SIG-M5 (cell line): ENCODE results near the gene FRK.
"Not testable (repeated sequence)": the region's sequence is repeated elsewhere in the genome, so short reads cannot be mapped to it uniquely, and the experiment has no call there.

Experiments used
- DNase-seq: peaks from one replicate; lab custom pipeline; 2025; lab: John Stamatoyannopoulos, UW

Gene FRK

DNA sequence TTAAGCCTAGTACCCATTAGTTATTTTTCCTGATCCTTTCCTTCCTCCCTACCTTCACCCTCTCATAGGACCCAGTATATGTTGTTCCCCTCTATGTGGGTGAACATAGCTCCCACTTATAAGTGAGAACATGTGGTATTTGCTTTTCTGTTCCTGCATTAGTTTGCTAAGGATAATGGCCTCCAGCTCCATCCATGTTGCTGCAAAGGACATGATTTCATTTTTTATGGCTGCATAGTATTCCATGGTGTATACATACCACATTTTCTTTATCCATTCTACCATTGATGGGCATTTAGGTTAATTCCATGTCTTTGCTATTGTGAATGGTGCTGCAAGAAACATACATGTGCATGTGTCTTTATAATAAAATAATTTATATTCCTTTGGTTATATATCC is 115.9 kb downstream of the FRK start:
- DNase-seq: not testable (repeated sequence)

DNA sequence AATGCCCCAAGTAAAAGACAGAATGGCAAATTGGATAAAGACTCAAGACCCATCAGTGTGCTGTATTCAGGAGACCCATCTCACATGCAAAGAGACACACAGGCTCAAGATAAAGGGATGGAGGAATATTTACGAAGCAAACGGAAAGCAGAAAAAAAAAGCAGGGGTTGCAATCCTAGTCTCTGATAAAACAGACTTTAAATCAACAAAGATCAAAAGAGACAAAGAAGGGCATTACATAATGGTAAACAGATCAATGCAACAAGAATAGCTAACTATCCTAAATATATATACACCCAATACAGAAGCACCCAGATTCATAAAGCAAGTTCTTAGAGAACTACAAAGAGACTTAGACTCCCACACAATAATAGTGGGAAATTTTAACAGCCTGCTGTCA is 123.2 kb downstream of the FRK start:
- not testable (repeated sequence) for DNase-seq

DNA sequence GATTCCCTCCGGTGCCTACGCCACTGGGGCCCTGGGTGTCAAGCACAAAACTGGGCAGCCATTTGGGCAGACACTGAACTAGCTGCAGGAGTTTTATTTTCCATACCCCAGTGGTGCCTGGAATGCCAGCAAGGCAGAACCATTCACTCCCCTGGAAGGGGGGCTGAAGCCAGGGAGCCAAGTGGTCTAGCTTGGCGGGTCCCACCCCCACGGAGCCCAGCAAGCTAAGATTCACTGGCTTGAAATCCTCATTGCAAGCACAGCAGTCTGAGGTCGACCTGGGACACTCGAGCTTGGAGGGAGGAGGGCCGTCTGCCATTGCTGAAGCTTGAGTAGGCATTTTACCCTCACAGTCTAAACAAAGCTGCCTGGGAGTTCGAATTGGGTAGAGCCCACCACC is 125.3 kb downstream of the FRK start:
- DNase-seq: no peak

DNA sequence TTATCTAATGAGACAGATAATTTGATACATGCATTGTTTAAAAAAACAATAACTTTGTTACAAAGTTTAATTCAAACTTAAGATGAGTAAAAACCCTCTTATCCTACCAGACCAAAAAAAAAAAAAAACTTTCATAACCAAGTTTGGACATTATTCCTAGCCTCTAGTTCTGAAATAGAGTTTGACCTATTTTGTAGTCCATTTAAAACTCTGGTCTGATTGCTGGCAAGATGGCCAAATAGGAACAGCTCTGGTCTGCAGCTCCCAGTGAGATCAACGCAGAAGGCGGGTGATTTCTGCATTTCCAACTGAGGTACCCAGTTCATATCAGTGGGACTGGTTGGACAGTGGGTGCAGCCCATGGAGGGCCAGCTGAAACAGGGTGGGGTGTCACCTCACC is 125.9 kb downstream of the FRK start:
- DNase-seq: no peak

DNA sequence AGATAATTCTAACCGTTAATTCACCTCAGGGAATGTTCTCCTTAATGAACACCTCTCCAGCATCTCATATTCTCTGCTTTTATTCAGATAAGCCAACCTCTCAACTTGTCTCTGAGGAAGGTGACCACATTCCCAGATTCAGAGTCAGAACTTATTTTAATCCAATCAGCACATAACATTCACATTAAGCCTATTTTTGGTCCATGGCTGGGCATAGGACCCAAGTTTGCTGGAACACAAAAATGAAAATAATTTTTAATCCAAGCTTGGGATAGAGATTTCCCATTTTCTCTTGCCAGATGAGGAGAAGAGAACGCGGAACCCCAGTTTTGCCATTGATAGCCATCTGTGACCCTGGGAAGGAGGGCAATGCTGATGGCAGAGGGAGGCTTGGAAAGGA is 126.5 kb downstream of the FRK start:
- no peak for DNase-seq

DNA sequence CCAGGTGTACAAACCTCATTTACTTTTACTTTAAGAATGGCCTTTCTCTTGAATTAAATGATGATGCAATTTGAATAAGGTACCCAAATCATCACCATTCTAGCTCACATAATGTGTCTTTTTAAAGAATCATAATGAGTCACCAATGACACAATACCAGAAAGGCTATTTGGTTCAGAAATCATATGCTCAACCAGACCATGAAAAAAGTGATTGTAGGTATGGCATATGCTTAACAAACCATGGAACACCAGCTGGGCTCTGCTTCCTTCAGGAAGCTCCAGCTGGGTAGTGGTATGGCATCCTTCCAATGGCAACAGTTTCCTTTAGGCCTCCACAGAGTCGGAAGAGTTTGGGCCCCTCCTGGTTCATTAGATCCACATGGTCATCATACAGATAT is 128.2 kb downstream of the FRK start:
- no peak for DNase-seq

DNA sequence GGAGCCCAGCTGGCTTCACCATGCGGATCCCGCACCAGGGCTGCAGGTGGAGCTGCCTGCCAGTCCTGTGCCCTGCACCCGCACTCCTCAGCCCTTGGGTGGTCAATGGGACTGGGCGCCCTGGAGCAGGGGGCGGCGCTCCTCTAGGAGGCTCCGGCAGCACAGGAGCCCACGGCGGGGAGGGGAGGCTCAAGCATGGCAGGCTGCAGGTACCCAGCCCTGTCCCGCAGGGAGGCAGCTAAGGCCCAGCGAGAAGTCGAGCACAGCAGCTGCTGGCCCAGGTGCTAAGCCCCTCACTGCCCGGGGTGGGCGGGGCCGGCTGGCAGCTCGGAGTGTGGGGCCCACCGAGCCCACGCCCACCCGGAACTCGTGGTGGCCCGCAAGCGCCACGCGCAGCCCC is 132.7 kb downstream of the FRK start:
- not testable (repeated sequence) for DNase-seq

DNA sequence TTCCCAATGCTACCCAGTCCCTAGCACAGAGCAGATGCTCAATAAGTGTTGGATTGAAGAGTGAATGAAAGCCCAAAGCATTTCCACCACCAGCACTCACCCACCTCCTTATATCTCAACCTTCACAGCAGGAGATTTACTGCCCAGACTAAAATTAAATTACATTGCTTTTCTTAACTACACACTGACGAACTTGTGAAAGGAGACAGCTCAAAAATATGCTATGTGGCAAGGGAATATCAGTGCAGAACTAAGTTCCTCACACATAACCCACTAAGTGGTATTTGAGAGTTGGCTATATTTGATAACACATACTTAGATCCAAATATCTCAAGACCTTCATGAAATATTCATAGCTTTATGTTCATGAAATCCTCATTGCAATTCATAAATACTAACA is 137.7 kb downstream of the FRK start:
- DNase-seq: no peak

DNA sequence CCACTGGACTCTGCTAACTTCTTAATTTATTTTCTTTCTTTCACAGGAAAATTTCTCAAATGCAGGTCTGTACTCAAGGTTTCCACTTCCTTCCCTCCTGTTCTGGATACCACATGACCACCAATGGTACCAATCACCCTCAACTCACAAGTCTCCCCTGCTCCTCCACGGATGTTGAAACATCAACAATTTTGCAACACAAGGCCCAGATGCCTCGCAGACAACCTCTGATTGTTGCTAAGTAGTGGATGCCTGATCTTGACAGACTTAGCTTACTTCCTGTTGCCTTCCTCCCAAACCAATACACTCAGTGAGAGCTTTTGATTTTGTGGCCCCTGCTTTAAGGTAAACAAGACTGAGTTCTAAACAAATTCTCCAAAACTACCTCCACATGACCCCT is 146.6 kb downstream of the FRK start:
- DNase-seq: no peak

DNA sequence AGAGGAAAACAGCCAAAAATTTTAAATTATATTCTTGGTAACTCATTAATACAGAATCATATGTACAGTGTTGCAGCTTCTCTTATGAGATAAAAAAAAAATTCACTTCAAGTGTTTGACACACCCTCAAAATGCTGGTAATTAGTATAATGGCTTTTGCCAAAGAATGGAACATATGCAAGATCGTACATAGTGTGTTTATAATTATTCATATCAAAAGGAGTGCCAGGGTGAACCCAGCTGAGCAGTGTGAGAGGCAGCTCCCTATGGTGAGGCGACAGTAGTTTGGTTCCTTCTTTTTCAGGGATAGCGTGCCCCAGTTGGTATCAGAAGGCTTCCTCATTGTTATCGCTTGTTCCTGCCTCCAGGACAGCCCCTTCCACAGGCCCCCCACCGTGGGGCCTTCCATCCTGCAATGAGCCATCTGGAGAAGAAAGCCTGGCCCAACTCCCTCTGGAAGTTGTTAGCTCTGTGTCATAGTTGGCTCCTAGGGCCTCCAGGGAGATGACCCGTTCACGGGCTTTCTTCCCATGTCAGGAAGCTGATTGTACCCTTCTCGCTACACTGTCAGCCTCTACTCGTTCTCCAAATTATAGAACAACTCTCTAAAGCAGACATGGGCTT is 150.7 kb downstream of the FRK start:
- DNase-seq: no peak

DNA sequence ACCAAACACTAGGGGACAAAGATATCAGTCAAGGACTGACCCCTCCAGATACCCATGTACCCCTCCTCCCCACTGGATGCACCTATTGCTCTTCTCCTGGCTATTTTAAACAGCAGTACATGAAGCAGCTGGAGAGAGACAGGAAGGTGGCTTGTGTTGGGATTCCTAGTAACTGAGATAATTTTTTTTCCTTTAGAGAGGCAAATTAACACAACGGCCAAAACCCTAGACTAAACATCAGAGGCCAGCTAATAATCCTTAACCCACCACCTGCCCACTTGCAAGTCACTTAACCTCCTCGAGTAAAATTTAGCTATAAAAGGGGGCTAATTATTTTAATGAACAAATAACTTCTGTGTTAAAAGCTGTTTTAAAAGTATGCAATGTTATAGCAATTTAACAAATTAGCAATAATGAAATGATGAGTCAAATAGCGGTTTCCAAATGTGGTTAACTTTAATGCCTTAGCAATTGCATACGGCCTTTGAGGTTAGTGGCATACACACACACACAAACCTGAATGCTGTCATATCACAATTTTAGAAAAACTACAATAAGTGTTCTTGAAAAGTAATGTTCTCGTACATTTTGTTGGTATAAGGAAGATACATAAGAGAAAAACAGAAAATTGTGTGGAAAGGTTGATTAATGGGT is 151.7 kb downstream of the FRK start:
- no peak for DNase-seq

DNA sequence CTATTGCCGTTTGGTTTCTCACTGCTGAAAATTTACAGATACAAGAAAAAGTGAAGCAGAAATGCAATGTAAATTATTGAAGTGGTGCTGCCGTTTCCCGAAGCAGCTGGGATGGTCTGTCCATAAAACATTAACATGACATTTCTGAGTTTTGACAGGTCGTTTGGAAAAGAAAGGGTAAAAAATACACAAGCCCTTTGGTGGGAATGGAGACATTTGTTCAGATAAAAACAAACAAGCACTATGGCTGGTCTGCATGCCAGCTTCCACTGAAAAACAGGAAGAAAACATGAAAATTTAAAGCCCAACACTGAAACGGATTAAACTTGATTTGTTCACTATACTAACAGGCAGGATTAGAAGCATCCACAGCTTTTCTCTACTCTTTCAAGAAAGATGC is 155.2 kb downstream of the FRK start:
- DNase-seq: no peak

DNA sequence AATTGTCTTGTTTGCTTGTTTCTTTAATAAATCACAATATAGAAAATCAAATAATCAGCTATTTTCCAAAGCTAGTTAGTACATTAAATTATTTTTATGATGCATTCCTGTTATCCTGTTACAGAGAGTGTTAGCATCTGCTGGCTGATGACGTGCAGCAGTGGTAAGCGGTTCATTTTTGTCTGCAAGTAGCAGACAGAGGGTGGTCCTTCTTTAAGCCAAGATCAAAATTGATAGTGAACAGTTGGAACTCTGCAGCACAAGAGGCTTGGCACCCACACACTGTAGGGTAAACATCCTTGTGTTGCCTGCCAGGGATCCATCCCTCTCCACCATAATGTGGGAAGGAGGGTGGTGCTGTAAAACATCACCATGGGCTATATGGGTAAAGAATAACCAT is 158.3 kb downstream of the FRK start:
- no peak for DNase-seq

DNA sequence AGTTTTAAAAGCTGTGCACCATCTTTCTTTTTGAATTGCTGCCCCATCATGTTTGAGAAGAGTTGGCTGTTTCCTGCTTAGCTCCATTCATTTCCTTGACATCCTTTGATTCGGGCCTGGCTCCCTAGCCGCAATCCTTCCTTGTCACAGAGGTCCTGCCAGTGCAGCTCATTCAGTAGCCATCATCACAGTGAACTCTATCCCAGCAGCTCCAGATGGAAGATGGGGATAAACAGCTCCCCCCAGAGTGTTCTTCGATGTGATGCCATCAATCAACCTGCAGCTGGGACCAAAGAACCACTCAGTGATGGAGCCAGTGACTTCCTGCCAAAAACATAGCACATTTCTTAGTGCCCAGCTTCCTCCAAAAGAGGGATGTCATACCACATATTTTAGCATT is 158.8 kb downstream of the FRK start:
- DNase-seq: no peak

DNA sequence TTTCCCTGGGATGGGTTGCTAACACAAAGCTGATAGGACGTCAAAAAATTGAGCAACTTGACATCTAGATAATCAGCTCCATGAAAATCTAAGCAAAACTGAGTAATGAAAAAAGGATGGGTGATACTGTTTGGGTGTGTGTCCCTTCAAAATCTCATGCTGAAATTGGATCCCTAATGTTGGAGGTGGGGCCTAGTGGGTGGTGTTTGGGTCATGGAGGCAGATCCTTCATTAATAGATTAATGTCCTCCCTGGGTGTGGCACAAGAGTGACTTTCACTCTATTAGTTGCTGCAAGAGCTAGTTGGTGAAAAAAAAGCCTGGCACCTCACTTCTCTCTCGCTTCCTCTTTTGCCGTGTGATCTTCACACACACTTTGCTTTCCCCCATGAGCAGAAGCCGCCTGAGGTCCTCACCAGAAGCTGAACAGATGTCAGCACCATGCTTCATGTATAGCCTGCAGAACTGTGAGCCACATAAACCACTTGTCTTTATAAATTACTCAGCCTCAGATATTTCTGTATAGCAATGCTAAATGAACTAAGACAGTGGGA is 160.9 kb downstream of the FRK start:
- DNase-seq: no peak

DNA sequence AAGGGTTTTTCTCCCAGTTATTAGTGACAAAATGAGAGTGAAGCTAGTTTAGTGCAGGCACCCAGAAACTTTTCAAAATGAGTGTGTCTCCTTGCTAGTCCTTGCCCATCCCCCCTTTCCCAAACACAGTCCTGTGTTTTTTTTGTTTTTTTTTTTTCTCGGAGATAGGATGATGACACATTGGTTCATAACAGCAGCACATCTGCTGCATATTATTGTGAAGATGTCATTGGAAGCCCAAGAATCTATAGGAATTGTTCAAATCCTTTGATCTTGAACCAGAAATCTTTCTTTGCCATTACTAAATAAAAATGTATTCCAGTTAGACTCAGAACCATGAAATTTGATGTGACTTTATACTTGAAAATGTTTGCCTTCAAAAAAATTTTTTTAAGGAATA is 162.4 kb downstream of the FRK start:
- DNase-seq: no peak

DNA sequence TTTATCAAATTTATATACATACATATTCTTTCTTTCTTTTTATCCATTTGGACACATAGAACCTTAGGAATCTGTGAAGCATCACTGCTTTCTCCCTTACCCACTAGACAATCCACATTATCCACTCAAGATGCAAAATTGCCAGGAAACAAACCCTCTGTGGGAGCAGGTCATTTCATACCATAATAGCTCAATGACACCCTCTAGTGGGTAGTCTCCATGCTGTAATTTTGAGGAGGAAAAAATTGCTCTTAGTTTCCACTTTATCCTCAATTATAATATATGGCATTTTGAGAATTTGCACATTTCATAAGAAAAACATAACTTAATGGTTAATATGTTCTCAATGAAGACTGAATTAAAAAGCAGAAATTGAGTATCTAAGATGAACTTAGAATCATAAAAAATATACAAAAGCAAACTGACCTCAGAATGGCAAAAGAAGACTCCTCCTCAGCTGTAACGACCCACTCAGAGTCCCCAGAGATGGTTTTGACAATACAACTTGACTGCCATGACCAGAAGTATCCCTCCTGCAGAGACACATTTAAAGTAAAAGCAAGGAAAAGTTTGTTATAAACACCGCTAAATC is 164.1 kb downstream of the FRK start:
- DNase-seq: no peak

DNA sequence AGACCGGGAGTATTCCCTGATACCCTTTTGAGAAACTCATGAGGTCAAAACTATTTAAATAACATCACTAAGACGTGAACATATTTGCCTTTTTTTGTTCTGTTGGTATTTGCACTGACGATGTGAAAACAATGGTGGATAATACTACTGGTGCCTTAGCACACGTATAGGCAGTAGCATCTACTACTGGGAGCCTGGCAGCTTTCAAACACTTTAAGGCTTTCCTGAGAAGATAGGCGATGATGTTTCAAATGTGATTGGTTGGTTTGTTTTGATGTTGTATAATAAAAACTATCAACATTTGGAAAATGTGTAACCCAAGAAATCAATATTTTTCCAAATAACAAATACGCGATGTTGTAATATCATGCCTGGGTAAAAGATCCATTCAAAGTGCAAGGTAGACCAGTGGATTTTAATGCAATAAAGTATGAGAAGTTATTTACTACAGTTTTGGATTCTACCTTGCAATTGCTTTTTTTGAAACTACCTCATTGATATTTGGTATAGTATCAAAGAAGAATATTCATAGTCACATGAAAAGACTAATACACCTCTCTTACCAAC is 166.2 kb downstream of the FRK start:
- DNase-seq: no peak

DNA sequence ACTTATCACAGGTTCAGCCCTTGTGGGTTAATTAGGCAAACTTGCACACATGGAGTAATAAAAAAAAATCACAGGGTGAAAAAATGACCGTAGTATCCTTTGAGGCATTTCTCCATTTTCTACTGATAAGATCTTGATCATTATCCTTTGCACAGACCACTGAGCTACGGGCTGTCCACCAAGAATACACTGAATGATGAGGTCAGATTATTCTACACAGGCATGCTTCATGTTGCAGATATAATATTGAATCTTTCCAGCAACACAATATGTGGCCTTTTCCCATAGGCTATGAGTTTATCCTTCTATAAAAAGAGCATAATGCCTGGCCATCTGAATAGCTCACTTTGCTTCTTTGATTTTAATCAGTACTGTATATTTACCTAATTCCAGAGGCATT is 168.9 kb downstream of the FRK start:
- no peak for DNase-seq

DNA sequence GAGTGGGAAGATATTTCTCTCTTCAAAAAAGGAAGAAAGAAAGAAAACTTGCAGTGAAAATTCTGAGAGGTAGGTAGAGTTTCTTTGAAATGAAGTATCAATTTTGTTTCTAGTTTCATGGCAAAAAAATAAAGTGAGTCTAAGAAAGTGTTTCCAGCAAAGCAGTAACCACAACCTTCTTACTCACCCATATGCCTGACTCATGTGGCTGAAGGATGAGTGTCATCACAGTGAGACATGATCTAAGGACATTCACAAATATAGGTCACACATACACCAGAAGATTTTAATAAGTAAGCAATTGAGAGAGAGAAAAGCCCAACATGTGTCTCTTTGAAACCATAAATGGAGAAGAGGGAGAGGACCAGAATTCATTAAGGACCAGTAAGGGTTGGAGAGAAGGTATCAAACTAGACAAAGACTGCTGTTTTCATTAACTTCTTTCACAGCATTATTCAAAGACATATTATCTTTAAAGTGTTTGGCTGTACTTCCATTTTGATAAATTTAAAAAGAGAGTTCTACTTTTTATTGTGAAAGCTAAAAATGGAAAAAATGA is 169.5 kb downstream of the FRK start:
- no peak for DNase-seq

DNA sequence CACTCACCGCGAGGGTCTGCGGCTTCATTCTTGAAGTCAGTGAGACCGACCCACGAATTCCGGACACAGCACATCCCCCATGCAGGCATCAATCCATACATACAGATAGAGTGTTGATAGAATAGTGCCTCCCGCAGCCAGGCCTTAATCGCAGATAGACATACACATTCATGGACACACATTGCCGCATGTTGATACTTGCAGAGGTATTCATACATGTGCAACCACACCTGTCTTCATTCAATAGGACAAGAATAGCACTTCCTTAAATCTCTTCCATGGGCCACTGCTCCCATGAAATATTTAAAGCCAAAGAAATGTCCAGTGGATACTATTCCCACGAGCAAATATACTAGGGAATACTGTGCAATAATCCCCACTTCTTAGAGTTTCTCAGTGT is 170.5 kb downstream of the FRK start:
- no peak for DNase-seq

DNA sequence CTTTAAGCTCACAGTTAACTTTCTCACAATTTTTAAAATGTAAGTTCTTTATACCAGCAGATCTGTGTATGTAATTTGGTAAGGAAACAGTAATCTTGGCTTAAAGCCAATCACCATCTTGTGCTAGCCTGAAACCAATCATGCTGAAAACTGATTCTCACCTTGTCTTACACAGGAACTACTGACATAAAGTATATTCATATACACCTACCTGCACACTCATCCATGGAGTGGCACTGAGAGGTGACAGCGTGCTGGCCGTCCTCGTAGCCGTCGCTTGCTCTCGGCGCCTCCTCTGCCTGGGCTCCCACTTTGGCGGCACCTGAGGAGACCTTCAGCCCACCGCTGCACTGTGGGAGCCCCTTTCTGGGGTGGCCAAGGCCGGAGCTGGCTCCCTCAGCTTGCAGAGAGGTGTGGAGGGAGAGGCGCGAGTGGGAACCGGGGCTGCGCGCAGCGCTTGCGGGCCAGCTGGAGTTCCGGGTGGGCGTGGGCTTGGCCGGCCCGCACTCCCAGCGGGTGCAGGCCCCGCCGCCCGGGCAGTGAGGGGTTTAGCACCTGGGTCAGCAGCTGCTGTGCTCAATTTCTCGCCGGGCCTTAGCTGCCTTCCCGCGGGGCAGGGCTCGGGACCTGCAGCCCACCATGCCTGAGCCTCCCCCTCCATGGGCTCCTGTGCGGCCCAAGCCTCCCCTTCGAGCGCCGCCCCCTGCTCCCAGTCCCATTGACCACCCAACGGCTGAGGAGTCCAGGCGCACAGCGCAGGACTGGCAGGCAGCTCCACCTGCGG is 171.8 kb downstream of the FRK start:
- not testable (repeated sequence) for DNase-seq
